GM12873 (cell line): ENCODE data around the gene NR1H2.

ENCODE experiments used
- TF ChIP-seq, protein P1 (sequence below): IDR thresholded peaks from 2 replicates; pipeline ENCODE4 v1.5.1; 2012; ENCODE audit warnings: low read depth, mild to moderate bottlenecking, moderate library complexity, low read length, control low read depth; ENCODE audit not compliant: insufficient read depth; ENCODE audit errors: missing control alignments

Gene NR1H2

DNA sequence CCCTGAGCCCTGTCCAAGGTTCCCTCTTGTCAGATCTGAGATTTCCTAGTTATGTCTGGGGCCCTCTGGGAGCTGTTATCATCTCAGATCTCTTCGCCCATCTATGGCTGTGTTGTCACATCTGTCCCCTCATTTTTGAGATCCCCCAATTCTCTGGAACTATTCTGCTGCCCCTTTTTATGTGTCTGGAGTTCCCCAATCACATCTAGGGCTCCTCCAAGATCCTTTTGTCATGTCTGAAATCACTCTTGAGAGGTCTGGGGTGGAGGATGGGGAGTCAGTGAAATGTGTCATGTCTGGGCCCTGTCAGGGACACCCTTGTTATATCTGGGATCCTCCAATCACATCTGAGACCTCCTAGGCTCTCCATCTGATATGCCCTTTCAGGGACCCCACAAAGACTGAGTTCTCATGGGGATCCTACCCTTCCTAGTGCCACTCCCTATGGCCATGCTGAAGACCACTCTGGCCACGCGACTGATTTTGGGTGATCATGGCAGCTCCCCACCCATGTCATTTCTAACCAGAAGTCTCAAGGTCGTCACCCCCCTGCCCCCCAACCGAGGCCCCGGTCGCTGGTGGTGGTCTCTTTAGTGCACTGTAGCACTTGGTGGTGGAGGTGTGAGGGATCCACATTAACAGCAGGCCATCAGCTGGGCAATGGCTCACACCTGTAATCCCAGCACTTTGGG, 52.7 kb downstream of the NR1H2 start:
- TF ChIP-seq, protein P1, sequence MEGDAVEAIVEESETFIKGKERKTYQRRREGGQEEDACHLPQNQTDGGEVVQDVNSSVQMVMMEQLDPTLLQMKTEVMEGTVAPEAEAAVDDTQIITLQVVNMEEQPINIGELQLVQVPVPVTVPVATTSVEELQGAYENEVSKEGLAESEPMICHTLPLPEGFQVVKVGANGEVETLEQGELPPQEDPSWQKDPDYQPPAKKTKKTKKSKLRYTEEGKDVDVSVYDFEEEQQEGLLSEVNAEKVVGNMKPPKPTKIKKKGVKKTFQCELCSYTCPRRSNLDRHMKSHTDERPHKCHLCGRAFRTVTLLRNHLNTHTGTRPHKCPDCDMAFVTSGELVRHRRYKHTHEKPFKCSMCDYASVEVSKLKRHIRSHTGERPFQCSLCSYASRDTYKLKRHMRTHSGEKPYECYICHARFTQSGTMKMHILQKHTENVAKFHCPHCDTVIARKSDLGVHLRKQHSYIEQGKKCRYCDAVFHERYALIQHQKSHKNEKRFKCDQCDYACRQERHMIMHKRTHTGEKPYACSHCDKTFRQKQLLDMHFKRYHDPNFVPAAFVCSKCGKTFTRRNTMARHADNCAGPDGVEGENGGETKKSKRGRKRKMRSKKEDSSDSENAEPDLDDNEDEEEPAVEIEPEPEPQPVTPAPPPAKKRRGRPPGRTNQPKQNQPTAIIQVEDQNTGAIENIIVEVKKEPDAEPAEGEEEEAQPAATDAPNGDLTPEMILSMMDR, result no peak

DNA sequence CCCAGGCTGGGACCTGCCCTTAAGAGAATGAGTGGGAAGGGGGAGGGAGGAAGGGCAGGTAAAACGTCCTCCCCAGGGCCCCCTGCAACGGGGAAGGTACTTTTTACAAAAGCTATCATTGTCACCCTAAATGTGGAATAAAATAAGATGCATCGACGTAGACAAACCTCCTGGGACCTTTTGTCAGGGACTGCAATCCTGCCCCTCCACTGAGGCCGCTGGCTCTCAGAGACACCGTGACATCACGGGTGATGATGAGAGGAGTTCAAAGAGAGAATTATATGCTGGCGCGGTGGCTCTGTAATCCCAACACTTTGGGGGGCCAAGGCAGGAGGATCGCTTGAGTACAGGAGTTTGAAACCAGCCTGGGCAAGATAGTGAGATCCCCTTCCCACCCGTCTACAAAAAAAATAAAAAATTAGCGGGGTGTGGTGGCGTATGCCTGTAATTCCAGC, 54.7 kb downstream of the NR1H2 start:
- TF ChIP-seq, protein P1, result no peak

DNA sequence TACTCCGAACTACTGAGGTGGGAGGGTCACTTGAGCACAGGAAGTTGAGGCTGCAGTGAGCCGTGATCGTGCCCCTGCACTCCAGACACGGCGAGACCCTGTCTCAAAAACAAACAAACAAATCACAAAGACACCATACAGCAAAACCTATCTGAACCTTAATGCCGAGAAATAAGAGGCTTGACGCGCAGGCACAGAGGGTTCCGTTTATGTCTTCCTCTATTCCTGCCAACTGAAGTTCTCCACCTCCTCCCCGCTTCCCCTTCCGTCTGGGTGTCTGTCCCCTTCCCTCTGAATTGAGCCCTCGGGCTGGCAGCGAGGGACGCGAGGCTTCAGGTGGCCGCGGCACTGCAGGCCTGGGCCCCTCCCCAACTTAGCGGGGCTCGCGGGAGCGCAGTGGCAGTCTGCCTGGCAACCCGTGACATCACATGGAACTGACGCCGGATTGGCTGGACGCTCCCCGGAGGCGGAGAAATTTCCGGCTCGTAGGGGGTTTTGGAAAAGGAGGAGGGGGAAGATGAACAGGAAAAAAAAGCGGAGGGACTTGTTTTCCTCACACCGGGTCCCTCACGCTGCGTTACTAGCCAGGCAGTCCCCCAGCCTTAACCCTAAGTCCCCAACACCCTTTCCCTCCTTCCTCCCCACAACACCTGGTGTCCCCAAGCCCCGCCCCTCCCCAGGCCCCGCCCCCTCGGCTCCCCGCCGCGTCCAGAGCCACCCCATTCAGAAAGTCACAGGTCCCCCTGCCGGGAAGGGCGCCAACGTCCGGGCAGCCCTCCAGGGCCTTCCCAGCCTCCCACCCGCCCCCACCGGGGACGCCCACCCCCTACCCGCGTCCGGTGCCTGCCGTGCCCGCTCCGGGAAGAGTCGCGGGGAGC, 55.3 kb downstream of the NR1H2 start:
- TF ChIP-seq, protein P1, result no peak

DNA sequence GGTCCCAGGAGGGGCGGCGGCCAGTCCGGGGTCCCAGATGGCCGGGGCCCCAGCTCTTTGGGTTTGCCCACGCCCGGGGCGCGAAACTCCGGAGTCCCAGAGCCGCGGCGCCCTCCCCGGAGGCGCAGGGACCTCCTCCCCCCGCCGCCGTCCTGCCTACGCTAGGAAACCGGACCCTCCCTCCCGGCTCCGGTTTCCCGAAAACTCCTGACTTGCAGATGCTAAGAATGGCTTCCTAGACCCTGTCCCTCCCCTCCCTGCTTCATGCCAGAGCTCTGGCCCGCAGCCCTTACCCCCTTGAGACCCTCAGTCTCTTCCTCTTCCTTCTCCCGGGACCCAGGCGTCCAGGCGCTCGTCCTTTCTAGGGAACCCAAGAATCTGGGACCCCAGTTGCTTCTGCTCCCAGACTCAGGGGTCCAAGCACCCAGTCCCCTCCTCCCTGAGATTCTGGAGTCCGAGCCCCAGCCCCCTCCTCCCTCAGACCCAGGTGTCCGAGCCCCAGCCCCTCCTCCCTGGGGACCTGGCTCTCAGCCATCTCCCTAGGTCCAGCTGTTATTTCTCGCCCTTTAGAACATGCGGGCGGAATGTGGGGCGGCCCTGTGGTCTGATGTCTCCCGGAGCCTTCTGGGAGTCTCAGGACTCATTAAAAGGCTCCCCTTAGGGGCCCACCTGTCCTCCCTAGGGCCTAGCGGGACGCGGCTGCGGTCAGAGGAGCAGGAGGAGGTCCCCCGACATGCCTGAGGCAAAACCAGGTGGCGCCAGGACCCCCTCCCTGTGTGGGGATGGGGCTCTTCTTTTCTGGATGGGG, 56.2 kb downstream of the NR1H2 start, which contains the start of gene MYBPC2:
TSS of gene MYBPC2 (plus strand) at position 672 of the 808 bp plus-strand sequence. CDS start at position 734, 62 bp downstream.
- TF ChIP-seq, protein P1, result no peak
